Naive thymus-derived CD4-positive, alpha-beta T cell (primary cell): Measurements from ENCODE around the gene INF2. TPM values are rescaled to one million over a fixed set of nuclear protein-coding genes. Genes with fewer than 3 reads are reported as not detected.

ENCODE experiments used
- ATAC-seq: fragments of 150-1000 bp; cut with Tn5 transposase; 2 replicates; pipeline ENCODE4 v1.10.0; 2021; ENCODE audit warnings: mild to moderate bottlenecking, moderate library complexity
- CTCF ChIA-PET: fragments of 350-600 bp; sonication (Branson Sonifier 250); formaldehyde crosslinking; loops from one replicate; lab custom pipeline; 2021; ENCODE audit warnings: antibody characterized with exemption; lab: Charles Lee
- POLR2A ChIA-PET: fragments of 350-600 bp; sonication (Branson Sonifier 250); formaldehyde crosslinking; loops from one replicate; lab custom pipeline; 2021; ENCODE audit warnings: antibody characterized with exemption, inconsistent platforms; lab: Charles Lee
- DNase-seq, 9 donors: peaks; one replicate each; pipeline versions ENCODE4 v3.0.0 to v3.0.0-alpha.2; 2020 to 2022; ENCODE audit warnings: mixed read lengths in 1 of 9
- H3K27ac ChIP-seq: one replicate; pipeline ENCODE4 v1.7.0; 2013; ENCODE audit warnings: mild to moderate bottlenecking, low read depth, low read length, moderate library complexity
- H3K27me3 ChIP-seq, 2 donors: one replicate each; pipeline ENCODE4 v1.7.0; 2013; ENCODE audit warnings: low read length in 2 of 2, mild to moderate bottlenecking in 2 of 2, moderate library complexity in 2 of 2; ENCODE audit not compliant: control insufficient read depth in 2 of 2, insufficient read depth in 2 of 2
- H3K36me3 ChIP-seq, 3 experiments: 1 replicate in 2 of 3; 2 replicates in 1 of 3; pipeline ENCODE4 v1.7.0; 2013; ENCODE audit warnings: low read length in 3 of 3, mild to moderate bottlenecking in 3 of 3, moderate library complexity in 1 of 3; ENCODE audit not compliant: insufficient read depth in 3 of 3, control insufficient read depth in 2 of 3
- H3K4me1 ChIP-seq, 2 donors: one replicate each; pipeline ENCODE4 v1.7.0; 2013; ENCODE audit warnings: low read length in 2 of 2, mild to moderate bottlenecking in 2 of 2, moderate library complexity in 1 of 2; ENCODE audit not compliant: control insufficient read depth in 2 of 2, insufficient read depth in 2 of 2
- H3K4me3 ChIP-seq: 2 replicates; pipeline ENCODE4 v1.7.0; 2013; ENCODE audit warnings: mild to moderate bottlenecking, low read length
- H3K9me3 ChIP-seq, 3 experiments: 1 replicate in 2 of 3; 2 replicates in 1 of 3; pipeline ENCODE4 v1.7.0; 2013; ENCODE audit warnings: low read length in 3 of 3; ENCODE audit not compliant: control insufficient read depth in 2 of 3
- H3K27ac Mint-ChIP-seq, 9 donors: one replicate each; pipeline ENCODE4 v1.8.0; 2020 to 2022; ENCODE audit warnings: mixed read lengths in 9 of 9, mild to moderate bottlenecking in 8 of 9, moderate library complexity in 5 of 9, inconsistent platforms in 2 of 9
- H3K27me3 Mint-ChIP-seq, 5 donors: one replicate each; pipeline ENCODE4 v1.8.0; 2021 to 2022; ENCODE audit warnings: mixed read lengths in 5 of 5, mild to moderate bottlenecking in 1 of 5
- H3K36me3 Mint-ChIP-seq, 5 donors: one replicate each; pipeline ENCODE4 v1.8.0; 2020 to 2022; ENCODE audit warnings: mixed read lengths in 5 of 5, mild to moderate bottlenecking in 3 of 5, inconsistent platforms in 1 of 5
- H3K4me1 Mint-ChIP-seq, 7 donors: one replicate each; pipeline ENCODE4 v1.8.0; 2020 to 2022; ENCODE audit warnings: mixed read lengths in 7 of 7, mild to moderate bottlenecking in 3 of 7, inconsistent platforms in 1 of 7
- H3K4me3 Mint-ChIP-seq, 10 donors: one replicate each; pipeline ENCODE4 v1.8.0; 2020 to 2022; ENCODE audit warnings: mild to moderate bottlenecking in 10 of 10, mixed read lengths in 10 of 10, moderate library complexity in 6 of 10, inconsistent platforms in 2 of 10
- H3K9me3 Mint-ChIP-seq, 11 donors: one replicate each; pipeline ENCODE4 v1.8.0; 2020 to 2022; ENCODE audit warnings: mixed read lengths in 11 of 11, mild to moderate bottlenecking in 4 of 11, inconsistent platforms in 1 of 11, moderate library complexity in 1 of 11
- intact Hi-C, 2 donors: fragments of 100-400 bp; cut with micrococcal nuclease; formaldehyde crosslinking; loops; one replicate each; pipeline ENCODE4 v1.15.1; 2023
- polyA plus RNA-seq, 2 donors: library from polyadenylated mRNA; unstranded; fragments of 300-500 nt; fragmentation: Illumina TruSeq; gene quantifications; one replicate each; pipeline ENCODE4 v1.2.3, GENCODE V29; 2021
- total RNA-seq, 6 experiments: library from RNA in 5 of 6; stranded (reverse) in 5 of 6; gene quantifications; 1 replicate in 5 of 6; 2 replicates in 1 of 6; pipeline ENCODE4 v1.2.3 and lab custom pipeline; 2021 to 2026

The INF2 gene
- total and polyA plus RNA-seq, 7 experiments from 2014 or later, result 5.8 to 140 (median 75.1) TPM

DNA sequence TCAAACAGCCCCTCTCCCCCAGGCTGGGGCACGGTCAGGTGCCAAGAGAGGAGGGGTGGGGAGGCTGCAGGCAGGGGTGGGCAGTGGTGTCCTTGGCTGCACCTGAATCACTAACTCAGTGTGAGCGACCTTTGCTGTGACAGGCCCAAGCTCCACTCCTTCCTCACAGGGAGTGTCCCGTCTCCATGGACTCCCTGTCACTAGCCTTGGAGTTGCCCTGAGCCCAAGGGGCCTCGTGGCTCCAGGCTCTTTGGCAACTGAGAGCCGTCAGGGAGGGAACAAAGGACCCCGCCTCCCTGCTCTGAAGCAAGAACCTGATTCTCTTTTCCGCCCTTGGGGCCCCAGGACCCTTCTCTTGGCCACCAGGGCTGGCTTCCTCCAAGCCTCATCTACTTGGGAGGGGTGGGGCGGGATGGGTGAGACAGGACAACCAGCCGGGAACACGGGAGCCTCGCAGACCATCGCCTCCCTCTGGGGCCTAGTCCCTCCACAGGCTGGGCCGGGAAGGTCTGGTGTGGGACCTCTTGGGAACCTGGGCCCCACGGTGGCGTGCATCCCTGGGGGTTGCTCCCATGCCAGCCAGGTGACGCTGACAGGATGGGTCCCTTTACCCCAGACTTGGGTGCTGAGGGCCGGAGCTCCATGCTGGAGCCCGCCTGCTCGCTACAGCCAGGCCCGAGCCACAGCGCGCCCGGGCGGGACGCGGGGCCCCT lies 33.7 kb downstream of the INF2 start:
- no peak overlapping the region for H3K27ac ChIP-seq
- ATAC-seq (no peak), DNase-seq (no peak)
- POLR2A ChIA-PET, result interaction anchor here (0.8 to 2.2 kb wide), 2 partner anchors 25 to 30 kb away, joined by 3 to 10 read pairs; partner anchors contain the start of gene SIVA1
- H3K4me3 ChIP-seq, result no peak overlapping the region
- Mint-ChIP-seq H3K4me1 (peaks cover 0 to 5% (median 0%) of the 10 kb centered on the region in 7 donors), H3K9me3 (no peaks in the 10 kb centered on the region), H3K36me3 (peaks cover 0 to 3% (median 0%) of the 10 kb centered on the region in 5 donors), H3K27ac (no peak overlapping the region), H3K4me3 (peak overlapping the region in 3 of 10 donors; percentile 29 to 49 (median 39)), H3K27me3 (no peaks in the 10 kb centered on the region)
- H3K27me3 ChIP-seq, result no peaks in the 10 kb centered on the region
- CTCF ChIA-PET, result interaction anchor here (1.2 kb wide), 1 partner anchor 11 kb away, joined by 3 read pairs; no protein-coding TSS in a partner anchor
- peaks cover 0 to 9% (median 0%) of the 10 kb centered on the region in 3 experiments for H3K36me3 ChIP-seq
- peaks cover 0 to 6% of the 10 kb centered on the region in 2 donors for H3K4me1 ChIP-seq
- no peaks in the 10 kb centered on the region for H3K9me3 ChIP-seq
- intact Hi-C loops, result loop anchor here in 1 of 2 donors (1.0 to 5.0 kb wide), 2 partner anchors 44 to 103 kb away; no protein-coding TSS in a partner anchor

DNA sequence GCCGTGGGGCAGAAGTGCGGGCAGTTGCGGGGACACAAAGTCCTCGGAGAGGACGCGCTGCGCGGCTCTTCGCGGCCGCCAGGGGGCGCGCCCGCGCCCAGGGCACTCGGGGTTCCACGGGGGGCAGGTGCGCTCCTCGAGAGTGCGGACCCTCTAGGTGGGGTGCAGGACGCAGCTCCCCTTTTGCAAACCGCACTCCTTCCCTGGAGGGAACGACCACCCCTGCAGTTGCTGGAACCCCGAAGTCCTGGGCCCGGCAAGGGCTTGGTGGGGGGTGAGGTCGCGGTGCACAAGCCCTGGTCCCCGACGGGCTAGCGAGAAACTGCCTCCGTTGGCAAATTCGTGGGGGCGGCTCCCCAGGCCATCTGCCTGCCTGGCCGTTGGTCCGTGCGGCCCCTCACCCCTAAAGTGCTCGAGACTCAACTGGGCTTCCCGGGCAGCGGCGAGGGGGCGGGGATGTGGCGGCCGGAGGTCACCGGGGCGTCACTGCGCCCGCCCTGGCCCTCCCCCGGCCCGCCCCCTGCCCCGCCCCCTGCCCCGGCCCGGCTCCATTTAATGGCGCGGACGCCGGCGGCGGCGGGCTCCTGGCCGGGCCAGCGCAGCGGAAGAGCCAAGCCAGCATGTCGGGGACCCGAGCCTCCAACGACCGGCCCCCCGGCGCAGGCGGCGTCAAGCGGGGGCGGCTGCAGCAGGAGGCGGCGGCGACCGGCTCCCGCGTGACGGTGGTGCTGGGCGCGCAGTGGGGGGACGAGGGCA lies 34.4 kb downstream of the INF2 start, which contains the start of gene ADSS1:
TSS of gene ADSS1 (plus strand) at position 579 of the 756 bp plus-strand sequence. CDS start at position 621, 42 bp downstream.
- CTCF ChIA-PET, result interaction anchor here (1.2 kb wide), 1 partner anchor 11 kb away, joined by 3 read pairs; no protein-coding TSS in a partner anchor
- peak within 1 kb of the TSS; percentile 70 for H3K4me3 ChIP-seq
- peak within 1 kb of the TSS in 1 of 9 donors; percentile 22 for H3K27ac Mint-ChIP-seq
- DNase-seq, result peak; percentile 39 to 79 (median 68)
- H3K27ac ChIP-seq, result peak within 1 kb of the TSS; percentile 58
- H3K27me3 Mint-ChIP-seq, result no peaks in the 10 kb centered on the region
- ATAC-seq, result peak; percentile 89
- H3K9me3 ChIP-seq, result no peaks in the 10 kb centered on the region
- H3K4me3 Mint-ChIP-seq, result peak within 1 kb of the TSS; percentile 43 to 80 (median 63)
- H3K36me3 Mint-ChIP-seq, result peaks cover 0 to 3% (median 0%) of the 10 kb centered on the region in 5 donors
- POLR2A ChIA-PET, result interaction anchor here (2.2 kb wide), 1 partner anchor 29 kb away, joined by 10 read pairs; the partner anchor contains the start of gene SIVA1
- peaks cover 0 to 7% (median 0%) of the 10 kb centered on the region in 3 experiments for H3K36me3 ChIP-seq
- H3K4me1 Mint-ChIP-seq, result peaks cover 0 to 7% (median 0%) of the 10 kb centered on the region in 7 donors
- peaks cover 0 to 6% of the 10 kb centered on the region in 2 donors for H3K4me1 ChIP-seq
- no peaks in the 10 kb centered on the region for H3K9me3 Mint-ChIP-seq
- H3K27me3 ChIP-seq, result no peaks in the 10 kb centered on the region
- intact Hi-C loops, result loop anchor here (1.0 to 5.0 kb wide), 5 partner anchors 28 to 297 kb away; partner anchors contain the start of gene CDCA4 (in 1 of the 2)

DNA sequence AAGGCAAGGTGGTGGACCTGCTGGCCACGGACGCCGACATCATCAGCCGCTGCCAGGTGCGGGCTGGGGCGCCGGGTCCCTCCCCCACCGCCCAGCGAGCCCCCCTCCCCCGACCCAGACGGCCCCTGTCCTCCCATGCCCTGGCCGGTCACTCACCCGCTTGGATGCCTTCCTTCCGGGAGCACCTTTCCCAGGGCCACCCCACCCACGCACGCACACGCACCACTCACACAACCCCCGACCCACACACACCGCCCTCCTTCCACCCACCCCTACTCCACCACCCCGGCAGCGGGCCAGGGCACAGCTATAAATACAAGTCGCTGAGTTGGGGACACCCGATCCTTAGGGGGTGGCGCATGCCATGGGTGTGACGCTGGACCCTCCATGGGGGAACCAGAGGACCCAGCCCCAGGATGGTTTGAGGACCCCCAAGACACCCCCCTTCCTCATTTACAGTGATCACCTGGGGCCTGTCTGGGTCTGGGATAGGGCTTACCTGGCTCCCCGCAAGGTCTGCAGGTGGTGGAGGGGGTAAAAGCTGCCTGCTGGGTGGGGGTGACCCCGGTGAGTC lies 35.1 kb downstream of the INF2 start:
- H3K36me3 ChIP-seq, result peaks cover 0 to under 1% (median 0%) of the 10 kb centered on the region in 3 experiments
- Mint-ChIP-seq H3K4me3 (peak overlapping the region in 9 of 10 donors; percentile 19 to 73 (median 49)), H3K4me1 (peaks cover 0 to 11% (median 0%) of the 10 kb centered on the region in 7 donors), H3K27ac (no peak overlapping the region), H3K27me3 (no peaks in the 10 kb centered on the region), H3K36me3 (peaks cover 0 to 3% (median 0%) of the 10 kb centered on the region in 5 donors), H3K9me3 (no peaks in the 10 kb centered on the region)
- CTCF ChIA-PET, result no interaction called here
- POLR2A ChIA-PET, result interaction anchor here (2.2 kb wide), 1 partner anchor 29 kb away, joined by 10 read pairs; the partner anchor contains the start of gene SIVA1
- H3K4me3 ChIP-seq, result peak overlapping the region; percentile 30
- no peaks in the 10 kb centered on the region for H3K9me3 ChIP-seq
- ATAC-seq (peak; percentile 7), DNase-seq (peak in 3 of 9 donors; percentile 15 to 25 (median 22))
- intact Hi-C loops, result loop anchor here (1.0 to 5.0 kb wide), 4 partner anchors 28 to 297 kb away; partner anchors contain the start of gene CDCA4 (in 1 of the 2)
- peak overlapping the region; percentile 58 for H3K27ac ChIP-seq
- peaks cover 0 to 6% of the 10 kb centered on the region in 2 donors for H3K4me1 ChIP-seq
- H3K27me3 ChIP-seq, result no peaks in the 10 kb centered on the region

DNA sequence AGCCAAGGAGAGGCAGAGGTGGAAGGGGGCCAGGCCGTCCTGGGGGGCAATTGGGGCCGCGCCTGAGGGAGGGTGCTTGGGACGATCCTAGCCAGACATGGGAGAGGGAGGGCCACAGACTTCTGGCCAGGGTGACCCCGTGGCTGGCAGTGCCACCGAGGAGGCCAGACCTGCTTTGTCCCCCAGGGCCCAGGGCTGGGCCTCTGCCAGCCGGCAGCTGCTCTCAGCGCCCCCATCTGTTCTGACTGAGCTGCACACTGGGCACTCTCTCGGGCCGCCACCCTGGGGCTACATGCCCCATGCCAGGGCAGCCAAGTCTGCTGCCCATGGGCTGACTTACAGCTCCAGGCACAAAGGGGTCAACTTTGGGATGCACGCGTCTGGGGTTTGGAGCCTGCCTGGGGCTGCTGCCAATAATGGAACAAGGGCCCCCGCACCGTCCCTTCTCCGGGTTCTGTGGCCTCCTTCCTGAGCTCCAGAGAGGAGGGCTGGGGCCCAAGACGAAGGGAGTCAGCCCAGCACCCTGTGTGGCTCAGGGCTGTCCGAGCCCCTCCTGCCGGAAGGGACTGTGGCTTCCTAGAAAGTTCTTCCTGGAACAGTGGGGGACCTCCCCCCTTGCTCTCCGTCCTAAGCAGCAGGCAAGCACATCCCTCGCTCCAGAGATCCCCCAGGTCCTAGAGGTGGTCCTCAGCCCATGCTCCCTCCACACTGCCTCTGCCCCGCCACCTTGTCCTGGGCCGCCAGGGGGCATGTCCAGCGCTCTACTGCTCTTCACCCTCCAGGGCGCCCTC lies 35.8 kb downstream of the INF2 start:
- Mint-ChIP-seq H3K4me3 (peak overlapping the region in 9 of 10 donors; percentile 19 to 73 (median 56)), H3K9me3 (no peaks in the 10 kb centered on the region), H3K27ac (no peak overlapping the region), H3K36me3 (no peaks in the 10 kb centered on the region), H3K27me3 (no peaks in the 10 kb centered on the region), H3K4me1 (peaks cover 0 to 9% (median 0%) of the 10 kb centered on the region in 7 donors)
- ChIA-PET POLR2A (interaction anchor here (0.8 kb wide), 1 partner anchor 16 kb away, joined by 3 read pairs; no protein-coding TSS in a partner anchor), CTCF (no interaction called here)
- H3K4me1 ChIP-seq, result peaks cover 0 to 6% of the 10 kb centered on the region in 2 donors
- intact Hi-C loops, result loop anchor here (1.0 to 5.0 kb wide), 4 partner anchors 27 to 296 kb away; partner anchors contain the start of gene CDCA4 (in 1 of the 2)
- H3K9me3 ChIP-seq, result no peaks in the 10 kb centered on the region
- no peaks in the 10 kb centered on the region for H3K36me3 ChIP-seq
- no peak overlapping the region for H3K4me3 ChIP-seq
- no peak overlapping the region for H3K27ac ChIP-seq
- ATAC-seq (no peak), DNase-seq (no peak)
- H3K27me3 ChIP-seq, result no peaks in the 10 kb centered on the region

DNA sequence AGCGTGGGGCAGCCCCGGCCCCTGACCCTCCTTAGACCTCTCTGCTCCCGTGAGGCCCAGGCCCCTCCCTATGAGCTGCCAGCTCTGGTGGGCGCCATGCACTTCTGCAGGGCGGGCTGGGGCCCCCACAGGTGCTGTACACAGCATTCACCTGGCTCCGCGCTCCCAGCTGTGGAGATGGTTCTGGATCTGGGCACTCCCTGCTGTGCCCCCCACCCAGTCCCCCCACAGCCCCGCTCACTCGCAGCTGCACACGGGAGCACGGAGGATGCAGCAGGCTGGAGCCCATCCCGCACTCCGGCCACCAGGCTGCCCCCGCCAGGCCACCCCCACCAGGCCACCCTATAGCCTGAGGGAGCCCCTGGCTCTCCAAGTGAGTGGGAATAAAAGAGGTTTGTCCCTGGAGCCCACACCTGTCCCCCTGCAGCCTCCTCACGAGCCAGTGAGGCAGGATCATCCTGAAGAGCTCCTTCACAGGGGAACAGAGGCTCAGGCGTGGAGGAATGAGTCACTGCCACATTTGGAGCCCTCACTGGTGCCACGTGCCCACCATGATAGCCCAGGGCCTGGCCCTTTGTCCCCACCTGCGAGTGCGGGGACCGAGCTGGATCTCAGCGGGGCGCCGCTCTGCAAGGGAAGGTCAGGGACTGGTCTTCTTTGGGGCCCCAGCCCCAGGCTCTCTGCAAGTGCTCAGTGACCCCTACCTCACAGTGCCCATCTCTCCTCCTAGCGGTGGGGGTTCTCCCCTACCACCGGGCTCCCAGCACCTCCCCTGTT lies 36.5 kb downstream of the INF2 start:
- Histone ChIP-seq H3K36me3 (no peaks in the 10 kb centered on the region), H3K4me1 (peaks cover 0 to 6% of the 10 kb centered on the region in 2 donors), H3K27ac (no peak overlapping the region), H3K4me3 (no peak overlapping the region), H3K27me3 (no peaks in the 10 kb centered on the region), H3K9me3 (no peaks in the 10 kb centered on the region)
- no peak for DNase-seq
- Mint-ChIP-seq H3K27me3 (no peaks in the 10 kb centered on the region), H3K4me1 (peaks cover 0 to 9% (median 0%) of the 10 kb centered on the region in 7 donors), H3K9me3 (no peaks in the 10 kb centered on the region), H3K4me3 (peak overlapping the region in 5 of 10 donors; percentile 47 to 65 (median 60)), H3K27ac (no peak overlapping the region), H3K36me3 (no peaks in the 10 kb centered on the region)
- POLR2A ChIA-PET, result interaction anchor here (0.8 kb wide), 1 partner anchor 17 kb away, joined by 3 read pairs; no protein-coding TSS in a partner anchor
- CTCF ChIA-PET, result no interaction called here
- no peak for ATAC-seq
- intact Hi-C loops, result no loop called here
